Vagina (tissue), 2 donors: ENCODE results near the gene TEAD1. TPM values are rescaled to one million over a fixed set of nuclear protein-coding genes. Genes with fewer than 3 reads are reported as not detected.

Source experiments
- DNase-seq, 2 donors: peaks; one replicate each; pipeline ENCODE4 v3.0.0-alpha.2; 2017; ENCODE audit errors: extremely low spot score in 2 of 2
- H3K27ac ChIP-seq: fragments of 200-600 bp; sonication (generic); one replicate; pipeline ENCODE4 v1.5.1; 2019
- H3K27me3 ChIP-seq: fragments of 200-600 bp; sonication (generic); one replicate; pipeline ENCODE4 v1.5.1; 2019
- H3K36me3 ChIP-seq, 2 donors: fragments of 200-600 bp; sonication (generic); one replicate each; pipeline ENCODE4 v1.5.1; 2017 to 2019
- H3K4me1 ChIP-seq: fragments of 200-600 bp; sonication (generic); one replicate; pipeline ENCODE4 v1.5.1; 2019
- H3K4me3 ChIP-seq, 2 donors: fragments of 200-600 bp; sonication (generic); 1 replicate in 1 of 2; 2 replicates in 1 of 2; pipeline ENCODE4 v1.5.1; 2016 to 2019
- H3K9me3 ChIP-seq: fragments of 200-600 bp; sonication (generic); one replicate; pipeline ENCODE4 v1.5.1; 2019
- CTCF ChIP-seq, 3 experiments: fragments of 450-650 bp in 2 of 3; fragments of 200-600 bp in 1 of 3; sonication (generic) in 1 of 3; IDR thresholded peaks; one replicate each; pipeline ENCODE4 v1.5.1; 2017 to 2019; ENCODE audit warnings: antibody characterized with exemption in 3 of 3, mild to moderate bottlenecking in 2 of 3, moderate library complexity in 2 of 3
- POLR2A ChIP-seq, 2 donors: fragments of 450-650 bp; IDR thresholded peaks; one replicate each; pipeline ENCODE4 v1.6.1; 2017; ENCODE audit warnings: antibody characterized with exemption in 2 of 2, mild to moderate bottlenecking in 2 of 2, moderate library complexity in 2 of 2
- POLR2AphosphoS5 ChIP-seq, 2 donors: sonication (generic); formaldehyde crosslinking; IDR thresholded peaks; one replicate each; pipeline ENCODE4 v1.9.0; 2017; ENCODE audit warnings: antibody characterized with exemption in 2 of 2, mild to moderate bottlenecking in 2 of 2, low read depth in 1 of 2; ENCODE audit not compliant: insufficient read depth in 1 of 2
- intact Hi-C: fragments of 100-400 bp; cut with DNase I; formaldehyde crosslinking; loops from one replicate; pipeline ENCODE4 v1.15.1; 2023
- total RNA-seq: library from RNA; depleted of rRNA; stranded (reverse); fragments of >200 nt; gene quantifications from one replicate; pipeline ENCODE4 v1.2.3, GENCODE V29; 2016

TEAD1 gene
- total RNA-seq, 1 donor from 2014 or later: 50.3 TPM

GRCh38 chr11:12897867-12898266 is 223.6 kb downstream of the TEAD1 start:
- Histone ChIP-seq H3K27ac (no peak overlapping the region), H3K4me3 (no peak overlapping the region), H3K36me3 (no peaks in the 10 kb centered on the region), H3K4me1 (peaks cover 16% of the 10 kb centered on the region), H3K27me3 (no peaks in the 10 kb centered on the region), H3K9me3 (no peaks in the 10 kb centered on the region)
- DNase-seq: no peak
- intact Hi-C loops: loop anchor here (10.0 kb wide), 1 partner anchor 483 kb away; no protein-coding TSS in a partner anchor
- TF ChIP-seq CTCF (IDR thresholded peaks at IDR 0.05) (no peak), POLR2A (IDR thresholded peaks at IDR 0.05) (no peak), POLR2AphosphoS5 (IDR thresholded peaks at IDR 0.05; ENCODE audit: insufficient read depth in 1 of 2, low read depth in 1 of 2) (no peak)

GRCh38 chr11:12900496-12900895 is 226.3 kb downstream of the TEAD1 start:
- no peak for TF ChIP-seq POLR2A (IDR thresholded peaks at IDR 0.05)
- no peak for TF ChIP-seq POLR2AphosphoS5 (IDR thresholded peaks at IDR 0.05; ENCODE audit: insufficient read depth in 1 of 2, low read depth in 1 of 2)
- TF ChIP-seq CTCF (IDR thresholded peaks at IDR 0.05): no peak
- Histone ChIP-seq H3K4me1 (peaks cover 9% of the 10 kb centered on the region), H3K4me3 (no peak overlapping the region), H3K36me3 (no peaks in the 10 kb centered on the region), H3K27me3 (no peaks in the 10 kb centered on the region), H3K9me3 (no peaks in the 10 kb centered on the region), H3K27ac (no peak overlapping the region)
- DNase-seq: no peak
- intact Hi-C loops: no loop called here

- no peaks in the 10 kb centered on the region for H3K27me3 ChIP-seq
- TF ChIP-seq POLR2AphosphoS5 (IDR thresholded peaks at IDR 0.05; ENCODE audit: insufficient read depth in 1 of 2, low read depth in 1 of 2): no peak
- no peak for TF ChIP-seq CTCF (IDR thresholded peaks at IDR 0.05)
- no peak for TF ChIP-seq POLR2A (IDR thresholded peaks at IDR 0.05)
- no peaks in the 10 kb centered on the region for H3K36me3 ChIP-seq
- intact Hi-C loops: no loop called here
- H3K27ac ChIP-seq: no peak overlapping the region
- no peak for DNase-seq
- no peaks in the 10 kb centered on the region for H3K9me3 ChIP-seq
- H3K4me3 ChIP-seq: no peak overlapping the region
- peaks cover 9% of the 10 kb centered on the region for H3K4me1 ChIP-seq
These were observed 227.1 kb downstream of the TEAD1 start for GRCh38 chr11:12901272-12901671.

- intact Hi-C loops: no loop called here
- no peaks in the 10 kb centered on the region for H3K36me3 ChIP-seq
- no peaks in the 10 kb centered on the region for H3K9me3 ChIP-seq
- H3K4me1 ChIP-seq: peaks cover 9% of the 10 kb centered on the region
- H3K4me3 ChIP-seq: no peak overlapping the region
- DNase-seq: no peak
- no peak overlapping the region for H3K27ac ChIP-seq
- no peak for TF ChIP-seq POLR2AphosphoS5 (IDR thresholded peaks at IDR 0.05; ENCODE audit: insufficient read depth in 1 of 2, low read depth in 1 of 2)
- no peak for TF ChIP-seq CTCF (IDR thresholded peaks at IDR 0.05)
- TF ChIP-seq POLR2A (IDR thresholded peaks at IDR 0.05): no peak
- H3K27me3 ChIP-seq: no peaks in the 10 kb centered on the region
These were observed 227.8 kb downstream of the TEAD1 start for GRCh38 chr11:12901874-12902481.

GRCh38 chr11:12902791-12903486 is 228.7 kb downstream of the TEAD1 start:
- Histone ChIP-seq H3K4me3 (no peak overlapping the region), H3K9me3 (no peaks in the 10 kb centered on the region), H3K4me1 (peaks cover 9% of the 10 kb centered on the region), H3K27ac (no peak overlapping the region), H3K36me3 (no peaks in the 10 kb centered on the region), H3K27me3 (no peaks in the 10 kb centered on the region)
- no peak for TF ChIP-seq POLR2A (IDR thresholded peaks at IDR 0.05)
- no peak for TF ChIP-seq CTCF (IDR thresholded peaks at IDR 0.05)
- TF ChIP-seq POLR2AphosphoS5 (IDR thresholded peaks at IDR 0.05; ENCODE audit: insufficient read depth in 1 of 2, low read depth in 1 of 2): no peak
- intact Hi-C loops: no loop called here
- no peak for DNase-seq
